ENCODE results near the gene LAYN.

The LAYN gene

GRCh38 chr11:111565114-111565720 lies 24.7 kb downstream of the LAYN start:
- TF ChIP-seq, protein P1, sequence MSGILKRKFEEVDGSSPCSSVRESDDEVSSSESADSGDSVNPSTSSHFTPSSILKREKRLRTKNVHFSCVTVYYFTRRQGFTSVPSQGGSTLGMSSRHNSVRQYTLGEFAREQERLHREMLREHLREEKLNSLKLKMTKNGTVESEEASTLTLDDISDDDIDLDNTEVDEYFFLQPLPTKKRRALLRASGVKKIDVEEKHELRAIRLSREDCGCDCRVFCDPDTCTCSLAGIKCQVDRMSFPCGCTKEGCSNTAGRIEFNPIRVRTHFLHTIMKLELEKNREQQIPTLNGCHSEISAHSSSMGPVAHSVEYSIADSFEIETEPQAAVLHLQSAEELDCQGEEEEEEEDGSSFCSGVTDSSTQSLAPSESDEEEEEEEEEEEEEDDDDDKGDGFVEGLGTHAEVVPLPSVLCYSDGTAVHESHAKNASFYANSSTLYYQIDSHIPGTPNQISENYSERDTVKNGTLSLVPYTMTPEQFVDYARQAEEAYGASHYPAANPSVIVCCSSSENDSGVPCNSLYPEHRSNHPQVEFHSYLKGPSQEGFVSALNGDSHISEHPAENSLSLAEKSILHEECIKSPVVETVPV (CRISPR knock-in tag; IDR thresholded peaks at IDR 0.05): no peak
- TF ChIP-seq TOX (CRISPR knock-in tag; IDR thresholded peaks at IDR 0.05; ENCODE audit: borderline replicate concordance) (no peak), CSDC2 (CRISPR knock-in tag; IDR thresholded peaks at IDR 0.05) (no peak), PPARA (CRISPR knock-in tag; IDR thresholded peaks at IDR 0.05; ENCODE audit: borderline replicate concordance) (no peak), ZNF565 (CRISPR knock-in tag; conservative IDR thresholded peaks at IDR 0.05; ENCODE audit: low read depth) (no peak), ZNF70 (CRISPR knock-in tag; IDR thresholded peaks at IDR 0.05) (no peak), BACH2 (CRISPR knock-in tag; IDR thresholded peaks at IDR 0.05; ENCODE audit: borderline replicate concordance) (no peak), RARB (CRISPR knock-in tag; IDR thresholded peaks at IDR 0.05) (no peak), TCF4 (CRISPR knock-in tag; IDR thresholded peaks at IDR 0.05; ENCODE audit: borderline replicate concordance) (no peak), ZFP30 (CRISPR knock-in tag; IDR thresholded peaks at IDR 0.05) (no peak), ESRRG (CRISPR knock-in tag; IDR thresholded peaks at IDR 0.05) (no peak), SNAI2 (CRISPR knock-in tag; IDR thresholded peaks at IDR 0.05) (no peak), TSHZ2 (CRISPR knock-in tag; IDR thresholded peaks at IDR 0.05) (no peak)
- TF ChIP-seq, protein P2, sequence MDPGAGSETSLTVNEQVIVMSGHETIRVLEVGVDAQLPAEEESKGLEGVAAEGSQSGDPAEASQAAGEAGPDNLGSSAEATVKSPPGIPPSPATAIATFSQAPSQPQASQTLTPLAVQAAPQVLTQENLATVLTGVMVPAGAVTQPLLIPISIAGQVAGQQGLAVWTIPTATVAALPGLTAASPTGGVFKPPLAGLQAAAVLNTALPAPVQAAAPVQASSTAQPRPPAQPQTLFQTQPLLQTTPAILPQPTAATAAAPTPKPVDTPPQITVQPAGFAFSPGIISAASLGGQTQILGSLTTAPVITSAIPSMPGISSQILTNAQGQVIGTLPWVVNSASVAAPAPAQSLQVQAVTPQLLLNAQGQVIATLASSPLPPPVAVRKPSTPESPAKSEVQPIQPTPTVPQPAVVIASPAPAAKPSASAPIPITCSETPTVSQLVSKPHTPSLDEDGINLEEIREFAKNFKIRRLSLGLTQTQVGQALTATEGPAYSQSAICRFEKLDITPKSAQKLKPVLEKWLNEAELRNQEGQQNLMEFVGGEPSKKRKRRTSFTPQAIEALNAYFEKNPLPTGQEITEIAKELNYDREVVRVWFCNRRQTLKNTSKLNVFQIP (CRISPR knock-in tag; IDR thresholded peaks at IDR 0.05; ENCODE audit: borderline replicate concordance, low read depth): no peak
- TF ChIP-seq, protein P3, sequence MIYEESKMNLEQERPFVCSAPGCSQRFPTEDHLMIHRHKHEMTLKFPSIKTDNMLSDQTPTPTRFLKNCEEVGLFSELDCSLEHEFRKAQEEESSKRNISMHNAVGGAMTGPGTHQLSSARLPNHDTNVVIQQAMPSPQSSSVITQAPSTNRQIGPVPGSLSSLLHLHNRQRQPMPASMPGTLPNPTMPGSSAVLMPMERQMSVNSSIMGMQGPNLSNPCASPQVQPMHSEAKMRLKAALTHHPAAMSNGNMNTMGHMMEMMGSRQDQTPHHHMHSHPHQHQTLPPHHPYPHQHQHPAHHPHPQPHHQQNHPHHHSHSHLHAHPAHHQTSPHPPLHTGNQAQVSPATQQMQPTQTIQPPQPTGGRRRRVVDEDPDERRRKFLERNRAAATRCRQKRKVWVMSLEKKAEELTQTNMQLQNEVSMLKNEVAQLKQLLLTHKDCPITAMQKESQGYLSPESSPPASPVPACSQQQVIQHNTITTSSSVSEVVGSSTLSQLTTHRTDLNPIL (CRISPR knock-in tag; IDR thresholded peaks at IDR 0.05; ENCODE audit: low read depth): no peak
- TF ChIP-seq, protein P4, sequence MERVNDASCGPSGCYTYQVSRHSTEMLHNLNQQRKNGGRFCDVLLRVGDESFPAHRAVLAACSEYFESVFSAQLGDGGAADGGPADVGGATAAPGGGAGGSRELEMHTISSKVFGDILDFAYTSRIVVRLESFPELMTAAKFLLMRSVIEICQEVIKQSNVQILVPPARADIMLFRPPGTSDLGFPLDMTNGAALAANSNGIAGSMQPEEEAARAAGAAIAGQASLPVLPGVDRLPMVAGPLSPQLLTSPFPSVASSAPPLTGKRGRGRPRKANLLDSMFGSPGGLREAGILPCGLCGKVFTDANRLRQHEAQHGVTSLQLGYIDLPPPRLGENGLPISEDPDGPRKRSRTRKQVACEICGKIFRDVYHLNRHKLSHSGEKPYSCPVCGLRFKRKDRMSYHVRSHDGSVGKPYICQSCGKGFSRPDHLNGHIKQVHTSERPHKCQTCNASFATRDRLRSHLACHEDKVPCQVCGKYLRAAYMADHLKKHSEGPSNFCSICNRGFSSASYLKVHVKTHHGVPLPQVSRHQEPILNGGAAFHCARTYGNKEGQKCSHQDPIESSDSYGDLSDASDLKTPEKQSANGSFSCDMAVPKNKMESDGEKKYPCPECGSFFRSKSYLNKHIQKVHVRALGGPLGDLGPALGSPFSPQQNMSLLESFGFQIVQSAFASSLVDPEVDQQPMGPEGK (CRISPR knock-in tag; IDR thresholded peaks at IDR 0.05; ENCODE audit: borderline replicate concordance): no peak
- peak; percentile 45 for ATAC-seq

DNA sequence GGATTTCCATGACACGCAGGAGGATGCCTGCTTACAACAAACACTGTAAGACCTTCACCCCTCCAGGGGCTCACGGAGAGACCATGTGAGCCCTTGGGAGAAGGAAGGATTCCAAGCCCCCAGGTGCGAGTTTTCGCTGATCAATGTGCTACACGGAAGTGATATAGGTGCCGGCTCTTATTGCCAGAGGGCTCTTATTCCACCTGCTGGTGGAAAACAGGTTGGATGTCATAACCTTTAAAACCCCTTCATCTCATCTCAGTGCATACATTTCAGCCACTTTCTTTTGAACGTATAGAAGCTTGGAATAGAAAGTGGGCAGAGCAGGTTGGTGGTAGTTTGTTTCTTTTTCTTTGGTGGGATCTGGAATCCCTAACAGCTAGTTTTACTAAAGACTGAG lies 25.8 kb downstream of the LAYN start:
- ATAC-seq: peak; percentile 6
- TF ChIP-seq ISL1 (CRISPR knock-in tag; IDR thresholded peaks at IDR 0.05) (no peak), ARNTL (CRISPR knock-in tag; IDR thresholded peaks at IDR 0.05; ENCODE audit: borderline replicate concordance, low read depth) (no peak), PPARA (CRISPR knock-in tag; IDR thresholded peaks at IDR 0.05; ENCODE audit: borderline replicate concordance) (no peak), RARB (CRISPR knock-in tag; IDR thresholded peaks at IDR 0.05) (no peak), TCF4 (CRISPR knock-in tag; IDR thresholded peaks at IDR 0.05; ENCODE audit: borderline replicate concordance) (no peak)
- TF ChIP-seq, protein P4 (CRISPR knock-in tag; IDR thresholded peaks at IDR 0.05; ENCODE audit: borderline replicate concordance): no peak
- TF ChIP-seq, protein P1 (CRISPR knock-in tag; IDR thresholded peaks at IDR 0.05): no peak
